Measurements from ENCODE around the gene ZNF488. TPM values are rescaled to one million over a fixed set of nuclear protein-coding genes. Genes with fewer than 3 reads are reported as not detected.

Gene ZNF488
- total RNA-seq, 2 experiments from 2014 or later = 0.84 to 0.93 TPM

DNA sequence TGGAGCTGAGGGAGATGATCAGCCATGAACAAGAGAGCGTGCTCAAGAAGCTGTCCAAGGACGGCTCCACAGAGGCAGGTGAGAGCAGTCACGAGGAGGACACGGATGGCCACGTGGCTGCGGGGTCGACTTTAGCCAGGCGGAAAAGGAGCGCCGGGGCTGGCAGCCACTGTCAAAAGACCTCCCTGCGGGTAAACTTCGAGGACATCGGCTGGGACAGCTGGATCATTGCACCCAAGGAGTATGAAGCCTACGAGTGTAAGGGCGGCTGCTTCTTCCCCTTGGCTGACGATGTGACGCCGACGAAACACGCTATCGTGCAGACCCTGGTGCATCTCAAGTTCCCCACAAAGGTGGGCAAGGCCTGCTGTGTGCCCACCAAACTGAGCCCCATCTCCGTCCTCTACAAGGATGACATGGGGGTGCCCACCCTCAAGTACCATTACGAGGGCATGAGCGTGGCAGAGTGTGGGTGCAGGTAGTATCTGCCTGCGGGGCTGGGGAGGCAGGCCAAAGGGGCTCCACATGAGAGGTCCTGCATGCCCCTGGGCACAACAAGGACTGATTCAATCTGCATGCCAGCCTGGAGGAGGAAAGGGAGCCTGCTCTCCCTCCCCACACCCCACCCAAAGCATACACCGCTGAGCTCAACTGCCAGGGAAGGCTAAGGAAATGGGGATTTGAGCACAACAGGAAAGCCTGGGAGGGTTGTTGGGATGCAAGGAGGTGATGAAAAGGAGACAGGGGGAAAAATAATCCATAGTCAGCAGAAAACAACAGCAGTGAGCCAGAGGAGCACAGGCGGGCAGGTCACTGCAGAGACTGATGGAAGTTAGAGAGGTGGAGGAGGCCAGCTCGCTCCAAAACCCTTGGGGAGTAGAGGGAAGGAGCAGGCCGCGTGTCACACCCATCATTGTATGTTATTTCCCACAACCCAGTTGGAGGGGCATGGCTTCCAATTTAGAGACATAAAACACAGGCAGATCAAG is 58.5 kb downstream of the ZNF488 start:
- Mint-ChIP-seq H3K27me3 (ENCODE audit: low read depth) (no peaks in the 10 kb centered on the region), H3K27ac (no peak overlapping the region), H3K9me3 (no peaks in the 10 kb centered on the region), H3K36me3 (ENCODE audit: low read depth) (no peaks in the 10 kb centered on the region), H3K4me1 (ENCODE audit: low read depth) (no peaks in the 10 kb centered on the region), H3K4me3 (no peak overlapping the region)
- intact Hi-C loops (cut with micrococcal nuclease) = no loop called here
- CTCF ChIA-PET = interaction anchor here (1.0 to 1.3 kb wide), 2 partner anchors 15 to 301 kb away, joined by 3 read pairs; no protein-coding TSS in a partner anchor
- no peak for DNase-seq

DNA sequence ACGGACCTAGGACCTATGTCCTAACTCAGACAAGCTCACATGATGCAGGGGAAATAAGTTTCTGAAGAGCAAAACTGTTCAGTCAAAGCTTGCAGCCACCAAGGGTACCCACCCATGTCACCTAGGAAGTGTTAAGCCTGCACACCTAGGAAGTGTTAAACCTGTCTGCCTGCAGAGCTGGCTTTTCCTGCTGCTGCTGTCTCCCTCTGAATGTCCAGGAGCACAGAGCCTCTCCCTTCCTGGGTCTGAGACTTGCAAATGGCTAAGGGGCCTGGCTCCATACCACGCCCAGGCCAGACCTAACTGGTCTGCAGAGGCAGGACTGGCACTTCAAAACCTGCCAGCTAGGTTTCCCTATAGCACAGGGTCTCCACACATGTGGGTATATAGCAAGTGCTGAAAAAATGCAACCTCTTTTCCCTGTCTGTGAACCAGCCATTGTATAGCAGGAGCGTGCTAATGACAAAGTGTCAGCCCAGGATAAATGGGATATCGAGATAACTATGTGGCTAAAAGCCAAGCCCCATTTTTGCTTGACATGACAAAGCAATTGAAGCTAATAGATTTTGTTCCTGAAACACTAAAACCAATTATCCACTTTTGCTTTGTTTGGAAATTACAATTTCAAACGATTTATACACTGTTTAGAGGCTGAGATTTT is 60.3 kb downstream of the ZNF488 start:
- no peaks in the 10 kb centered on the region for H3K27me3 Mint-ChIP-seq (ENCODE audit: low read depth)
- H3K4me3 Mint-ChIP-seq = no peak overlapping the region
- no peaks in the 10 kb centered on the region for H3K9me3 Mint-ChIP-seq
- H3K27ac Mint-ChIP-seq = no peak overlapping the region
- CTCF ChIA-PET = interaction anchor here (1.0 to 2.2 kb wide), 5 partner anchors 12 to 299 kb away, joined by 3 to 7 read pairs (median 4); no protein-coding TSS in a partner anchor
- no peaks in the 10 kb centered on the region for H3K4me1 Mint-ChIP-seq (ENCODE audit: low read depth)
- no peaks in the 10 kb centered on the region for H3K36me3 Mint-ChIP-seq (ENCODE audit: low read depth)
- DNase-seq = no peak
- intact Hi-C loops (cut with micrococcal nuclease) = no loop called here

GRCh38 chr10:47323087-47323486 is 61.0 kb downstream of the ZNF488 start:
- Mint-ChIP-seq H3K4me3 (no peak overlapping the region), H3K27me3 (ENCODE audit: low read depth) (no peaks in the 10 kb centered on the region), H3K36me3 (ENCODE audit: low read depth) (no peaks in the 10 kb centered on the region), H3K9me3 (no peaks in the 10 kb centered on the region), H3K27ac (no peak overlapping the region), H3K4me1 (ENCODE audit: low read depth) (no peaks in the 10 kb centered on the region)
- DNase-seq = no peak
- intact Hi-C loops (cut with micrococcal nuclease) = no loop called here
- CTCF ChIA-PET = interaction anchor here (1.1 to 2.2 kb wide), 4 partner anchors 11 to 298 kb away, joined by 3 to 7 read pairs (median 4); no protein-coding TSS in a partner anchor

GRCh38 chr10:47322300-47323061 is 61.6 kb downstream of the ZNF488 start, which contains the start of gene GDF2:
GDF2 (plus strand) TSS chr10:47322454; CDS start chr10:47322669, 215 bp downstream.
- no peaks in the 10 kb centered on the region for H3K9me3 Mint-ChIP-seq
- intact Hi-C loops (cut with micrococcal nuclease) = no loop called here
- CTCF ChIA-PET = interaction anchor here (1.1 to 2.2 kb wide), 4 partner anchors 11 to 298 kb away, joined by 3 to 7 read pairs (median 4); no protein-coding TSS in a partner anchor
- no peaks in the 10 kb centered on the region for H3K36me3 Mint-ChIP-seq (ENCODE audit: low read depth)
- H3K27ac Mint-ChIP-seq = no peak within 1 kb of the TSS
- no peaks in the 10 kb centered on the region for H3K4me1 Mint-ChIP-seq (ENCODE audit: low read depth)
- H3K4me3 Mint-ChIP-seq = no peak within 1 kb of the TSS
- no peaks in the 10 kb centered on the region for H3K27me3 Mint-ChIP-seq (ENCODE audit: low read depth)
- DNase-seq = no peak

GRCh38 chr10:47321521-47322195 is 62.4 kb downstream of the ZNF488 start:
- Mint-ChIP-seq H3K27ac (no peak overlapping the region), H3K36me3 (ENCODE audit: low read depth) (no peaks in the 10 kb centered on the region), H3K9me3 (no peaks in the 10 kb centered on the region), H3K27me3 (ENCODE audit: low read depth) (no peaks in the 10 kb centered on the region), H3K4me1 (ENCODE audit: low read depth) (no peaks in the 10 kb centered on the region), H3K4me3 (no peak overlapping the region)
- CTCF ChIA-PET = interaction anchor here (1.1 kb wide), 1 partner anchor 11 kb away, joined by 3 read pairs; no protein-coding TSS in a partner anchor
- intact Hi-C loops (cut with micrococcal nuclease) = no loop called here
- no peak for DNase-seq

GRCh38 chr10:47320812-47321211 is 63.3 kb downstream of the ZNF488 start:
- H3K4me1 Mint-ChIP-seq (ENCODE audit: low read depth) = no peaks in the 10 kb centered on the region
- CTCF ChIA-PET = interaction anchor here (0.8 kb wide), 1 partner anchor 272 kb away, joined by 4 read pairs; no protein-coding TSS in a partner anchor
- no peaks in the 10 kb centered on the region for H3K27me3 Mint-ChIP-seq (ENCODE audit: low read depth)
- no peak for DNase-seq
- H3K36me3 Mint-ChIP-seq (ENCODE audit: low read depth) = no peaks in the 10 kb centered on the region
- no peak overlapping the region for H3K27ac Mint-ChIP-seq
- no peak overlapping the region for H3K4me3 Mint-ChIP-seq
- H3K9me3 Mint-ChIP-seq = no peaks in the 10 kb centered on the region
- intact Hi-C loops (cut with micrococcal nuclease) = no loop called here

DNA sequence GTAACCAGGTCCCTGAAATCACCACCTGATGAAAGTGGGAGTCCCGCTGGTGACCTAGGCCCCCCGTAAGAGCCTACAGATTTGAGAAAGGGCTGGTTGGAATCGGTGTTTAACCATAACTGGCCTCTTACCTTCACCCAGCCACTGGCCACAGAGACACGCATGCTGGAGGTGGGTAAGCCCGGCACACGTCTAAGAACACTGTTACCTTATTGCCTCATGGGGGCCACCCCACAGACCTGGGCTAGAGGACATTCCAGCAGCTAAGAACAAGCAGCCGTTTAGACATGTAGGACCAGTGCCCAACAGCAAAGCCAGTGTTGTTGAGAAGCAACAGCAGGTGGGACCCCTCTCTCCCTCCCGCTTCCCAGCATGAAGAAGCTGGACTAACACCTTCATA is 64.3 kb downstream of the ZNF488 start:
- Mint-ChIP-seq H3K27ac (no peak overlapping the region), H3K4me3 (no peak overlapping the region), H3K27me3 (ENCODE audit: low read depth) (no peaks in the 10 kb centered on the region), H3K4me1 (ENCODE audit: low read depth) (no peaks in the 10 kb centered on the region), H3K9me3 (no peaks in the 10 kb centered on the region), H3K36me3 (ENCODE audit: low read depth) (no peaks in the 10 kb centered on the region)
- DNase-seq = no peak
- CTCF ChIA-PET = interaction anchor here (0.7 kb wide), 1 partner anchor 24 kb away, joined by 7 read pairs; no protein-coding TSS in a partner anchor
- intact Hi-C loops (cut with micrococcal nuclease) = no loop called here

GRCh38 chr10:47318706-47319105 is 65.4 kb downstream of the ZNF488 start:
- H3K4me1 Mint-ChIP-seq (ENCODE audit: low read depth) = no peaks in the 10 kb centered on the region
- DNase-seq = no peak
- no peaks in the 10 kb centered on the region for H3K36me3 Mint-ChIP-seq (ENCODE audit: low read depth)
- H3K27ac Mint-ChIP-seq = no peak overlapping the region
- intact Hi-C loops (cut with micrococcal nuclease) = no loop called here
- H3K9me3 Mint-ChIP-seq = no peaks in the 10 kb centered on the region
- no peaks in the 10 kb centered on the region for H3K27me3 Mint-ChIP-seq (ENCODE audit: low read depth)
- CTCF ChIA-PET = no interaction called here
- no peak overlapping the region for H3K4me3 Mint-ChIP-seq

DNA sequence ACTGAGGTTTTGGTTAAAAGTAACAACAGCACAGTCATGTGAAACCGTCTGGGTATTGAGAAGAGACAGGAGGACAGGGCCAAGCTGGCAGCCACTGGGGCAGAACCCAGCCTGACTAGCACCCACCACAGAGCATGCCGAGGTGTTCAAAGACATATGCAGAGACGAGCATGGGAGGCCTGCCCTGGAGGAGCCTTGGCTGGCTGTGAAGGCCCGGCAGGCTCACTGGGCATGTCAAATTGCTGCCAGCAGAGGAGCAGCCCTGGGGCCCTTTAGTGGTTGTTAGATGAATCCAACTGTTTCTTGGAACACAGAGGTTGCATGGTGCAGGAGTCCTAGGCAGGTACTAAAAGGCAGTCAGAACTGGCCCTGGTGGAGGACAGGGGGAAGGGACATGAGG is 66.8 kb downstream of the ZNF488 start:
- no peak for DNase-seq
- no peaks in the 10 kb centered on the region for H3K36me3 Mint-ChIP-seq (ENCODE audit: low read depth)
- CTCF ChIA-PET = interaction anchor here (9.3 kb wide), 1 partner anchor 270 kb away, joined by 185 read pairs; no protein-coding TSS in a partner anchor
- intact Hi-C loops (cut with micrococcal nuclease) = no loop called here
- no peaks in the 10 kb centered on the region for H3K27me3 Mint-ChIP-seq (ENCODE audit: low read depth)
- H3K4me3 Mint-ChIP-seq = no peak overlapping the region
- H3K27ac Mint-ChIP-seq = no peak overlapping the region
- H3K9me3 Mint-ChIP-seq = no peaks in the 10 kb centered on the region
- H3K4me1 Mint-ChIP-seq (ENCODE audit: low read depth) = peaks cover under 1% of the 10 kb centered on the region

DNA sequence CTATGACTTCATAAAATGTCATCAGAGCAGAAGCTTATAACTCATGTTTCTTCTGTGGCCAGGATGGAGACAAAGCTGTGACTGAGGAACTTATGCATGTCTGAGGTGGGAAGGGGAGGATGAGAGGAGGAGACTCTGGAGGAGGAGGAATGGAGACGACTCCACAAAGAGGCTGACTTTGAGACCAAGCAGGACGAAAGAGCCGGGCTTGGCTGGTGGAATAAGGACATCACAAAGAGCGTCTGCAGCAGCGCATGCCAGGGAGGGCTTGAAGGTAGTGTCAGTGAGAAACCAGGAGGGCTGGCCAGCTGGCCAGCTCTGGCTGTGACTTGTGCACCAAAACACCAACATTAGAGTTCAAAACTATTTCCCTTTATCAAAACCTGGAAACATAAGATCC is 68.0 kb downstream of the ZNF488 start:
- Mint-ChIP-seq H3K36me3 (ENCODE audit: low read depth) (no peaks in the 10 kb centered on the region), H3K27ac (no peak overlapping the region), H3K9me3 (no peaks in the 10 kb centered on the region), H3K4me1 (ENCODE audit: low read depth) (peaks cover 12% of the 10 kb centered on the region), H3K4me3 (no peak overlapping the region), H3K27me3 (ENCODE audit: low read depth) (no peaks in the 10 kb centered on the region)
- CTCF ChIA-PET = interaction anchor here (0.7 to 9.3 kb wide), 4 partner anchors 38 to 292 kb away, joined by 3 to 185 read pairs (median 6); no protein-coding TSS in a partner anchor
- intact Hi-C loops (cut with micrococcal nuclease) = no loop called here
- no peak for DNase-seq

Data from activated naive CD4-positive, alpha-beta T cell treated with anti-CD3 and anti-CD28 coated beads for 36 hours (primary cell).